ENCODE results near the gene MAPK8IP2.

- no peak for TF ChIP-seq CTCF (conservative IDR thresholded peaks at IDR 0.05)
- TF ChIP-seq EZH2 (IDR thresholded peaks at IDR 0.05; ENCODE audit: low read depth) = no peak
These were observed 5.8 kb downstream of the MAPK8IP2 start for GRCh38 chr22:50606165-50606945.

Data from PC-9 (cell line).